WTC11 (cell line): ENCODE measurements around the gene CCL8. TPM values are rescaled to one million over a fixed set of nuclear protein-coding genes. Genes with fewer than 3 reads are reported as not detected.

Source experiments
- ATAC-seq: fragments of 200-7000 bp; cut with Tn5 transposase; 2 replicates; pipeline ENCODE4 v1.10.0; 2021; ENCODE audit warnings: mild to moderate bottlenecking, moderate library complexity
- CTCF ChIA-PET: fragments of 300-600 bp; sonication (Branson Sonifier 250); formaldehyde crosslinking; loops from one replicate; lab custom pipeline; 2021; ENCODE audit warnings: antibody characterized with exemption; lab: Charles Lee
- POLR2A ChIA-PET: fragments of 350-600 bp; sonication (Branson Sonifier 250); formaldehyde crosslinking; loops from one replicate; lab custom pipeline; 2021; ENCODE audit warnings: antibody characterized with exemption; lab: Charles Lee
- DNase-seq: peaks from one replicate; pipeline ENCODE4 v3.0.0; 2021; ENCODE audit warnings: low spot score
- H3K27ac Mint-ChIP-seq: 2 replicates; pipeline ENCODE4 v1.8.0; 2021; ENCODE audit warnings: mixed read lengths
- H3K27me3 Mint-ChIP-seq: 2 replicates; pipeline ENCODE4 v1.8.0; 2021; ENCODE audit warnings: low read depth, mild to moderate bottlenecking, moderate library complexity, mixed read lengths
- H3K36me3 Mint-ChIP-seq: 2 replicates; pipeline ENCODE4 v1.8.0; 2021; ENCODE audit warnings: mixed read lengths
- H3K4me1 Mint-ChIP-seq: 2 replicates; pipeline ENCODE4 v1.8.0; 2022; ENCODE audit warnings: mixed read lengths
- H3K4me3 Mint-ChIP-seq: 2 replicates; pipeline ENCODE4 v1.8.0; 2021; ENCODE audit warnings: mild to moderate bottlenecking, moderate library complexity, mixed read lengths
- H3K9me3 Mint-ChIP-seq: 2 replicates; pipeline ENCODE4 v1.8.0; 2021; ENCODE audit warnings: mixed read lengths
- ATF1 ChIP-seq: sonication (generic); formaldehyde crosslinking; IDR thresholded peaks from 2 replicates; pipeline ENCODE4 v1.8.1; 2023; ENCODE audit warnings: mild to moderate bottlenecking, moderate library complexity, missing genetic modification reagents
- ATF2 ChIP-seq: sonication (generic); formaldehyde crosslinking; IDR thresholded peaks from 2 replicates; pipeline ENCODE4 v1.8.1; 2022; ENCODE audit warnings: low read depth, missing genetic modification reagents, borderline replicate concordance
- CREB1 ChIP-seq: sonication (generic); formaldehyde crosslinking; IDR thresholded peaks from 2 replicates; pipeline ENCODE4 v1.8.0; 2023; ENCODE audit warnings: mild to moderate bottlenecking, missing genetic modification reagents
- CREM ChIP-seq: sonication (generic); formaldehyde crosslinking; IDR thresholded peaks from 2 replicates; pipeline ENCODE4 v1.8.1; 2022; ENCODE audit warnings: mild to moderate bottlenecking, missing genetic modification reagents, moderate library complexity
- ELF4 ChIP-seq: sonication (generic); formaldehyde crosslinking; IDR thresholded peaks from 2 replicates; pipeline ENCODE4 v1.8.1; 2022; ENCODE audit warnings: low read depth, mild to moderate bottlenecking, moderate library complexity, missing genetic modification reagents
- EMX1 ChIP-seq: fragments of 250-450 bp; sonication (Bioruptor Pico); IDR thresholded peaks from 2 replicates; pipeline ENCODE4 v1.8.0; 2021; ENCODE audit warnings: mild to moderate bottlenecking
- GABPB1 ChIP-seq: sonication (generic); formaldehyde crosslinking; IDR thresholded peaks from 2 replicates; pipeline ENCODE4 v1.8.1; 2023; ENCODE audit warnings: mild to moderate bottlenecking, missing genetic modification reagents
- GTF2I ChIP-seq: fragments of 250-450 bp; sonication (Bioruptor Pico); conservative IDR thresholded peaks from 2 replicates; pipeline ENCODE4 v1.4.0; 2021; ENCODE audit warnings: mild to moderate bottlenecking
- HMGA2 ChIP-seq: fragments of 250-450 bp; sonication (Bioruptor Pico); IDR thresholded peaks from 2 replicates; pipeline ENCODE4 v1.4.0; 2021; ENCODE audit warnings: mild to moderate bottlenecking, moderate library complexity
- IRF2 ChIP-seq: sonication (generic); formaldehyde crosslinking; IDR thresholded peaks from 2 replicates; pipeline ENCODE4 v1.8.0; 2022; ENCODE audit warnings: low read depth, missing genetic modification reagents, borderline replicate concordance
- JUN ChIP-seq: sonication (generic); formaldehyde crosslinking; IDR thresholded peaks from 2 replicates; pipeline ENCODE4 v1.8.0; 2023; ENCODE audit warnings: mild to moderate bottlenecking, missing genetic modification reagents
- MXD4 ChIP-seq: fragments of 250-450 bp; sonication (Bioruptor Pico); IDR thresholded peaks from 2 replicates; pipeline ENCODE4 v1.8.0; 2021; ENCODE audit warnings: mild to moderate bottlenecking, moderate library complexity, borderline replicate concordance
- NFATC4 ChIP-seq: fragments of 250-450 bp; sonication (Bioruptor Pico); IDR thresholded peaks from 2 replicates; pipeline ENCODE4 v1.9.0; 2021; ENCODE audit warnings: mild to moderate bottlenecking
- NR3C1 ChIP-seq: sonication (generic); formaldehyde crosslinking; conservative IDR thresholded peaks from 2 replicates; pipeline ENCODE4 v1.8.1; 2023; ENCODE audit warnings: low read depth, mild to moderate bottlenecking, missing genetic modification reagents
- OVOL2 ChIP-seq: fragments of 250-450 bp; sonication (Bioruptor Pico); IDR thresholded peaks from 2 replicates; pipeline ENCODE4 v1.9.0; 2021; ENCODE audit warnings: mild to moderate bottlenecking, borderline replicate concordance
- RELA ChIP-seq: sonication (generic); formaldehyde crosslinking; IDR thresholded peaks from 2 replicates; pipeline ENCODE4 v1.8.1; 2022; ENCODE audit warnings: missing genetic modification reagents, mild to moderate bottlenecking, borderline replicate concordance
- SMAD3 ChIP-seq: sonication (generic); formaldehyde crosslinking; IDR thresholded peaks from 2 replicates; pipeline ENCODE4 v1.8.0; 2022; ENCODE audit warnings: missing genetic modification reagents, mild to moderate bottlenecking, borderline replicate concordance
- SOX15 ChIP-seq: fragments of 250-450 bp; sonication (Bioruptor Pico); IDR thresholded peaks from 2 replicates; pipeline ENCODE4 v1.9.0; 2021; ENCODE audit warnings: mild to moderate bottlenecking
- SP1 ChIP-seq: sonication (generic); formaldehyde crosslinking; conservative IDR thresholded peaks from 2 replicates; pipeline ENCODE4 v1.8.1; 2022; ENCODE audit warnings: missing genetic modification reagents
- TEAD1 ChIP-seq: sonication (generic); formaldehyde crosslinking; IDR thresholded peaks from 2 replicates; pipeline ENCODE4 v1.8.0; 2022; ENCODE audit warnings: mild to moderate bottlenecking, missing genetic modification reagents
- ZNF121 ChIP-seq: sonication (generic); formaldehyde crosslinking; IDR thresholded peaks from 2 replicates; pipeline ENCODE4 v1.8.0; 2023; ENCODE audit warnings: missing genetic modification reagents
- ZNF219 ChIP-seq: sonication (generic); formaldehyde crosslinking; IDR thresholded peaks from 2 replicates; pipeline ENCODE4 v1.8.0; 2023; ENCODE audit warnings: missing genetic modification reagents, mild to moderate bottlenecking, borderline replicate concordance
- ZNF232 ChIP-seq: sonication (generic); formaldehyde crosslinking; IDR thresholded peaks from 2 replicates; pipeline ENCODE4 v1.8.0; 2022; ENCODE audit warnings: mild to moderate bottlenecking, missing genetic modification reagents
- ZNF423 ChIP-seq: fragments of 250-450 bp; sonication (Bioruptor Pico); IDR thresholded peaks from 2 replicates; pipeline ENCODE4 v2.1.2; 2022; ENCODE audit warnings: mild to moderate bottlenecking, moderate library complexity
- ZNF512 ChIP-seq: sonication (generic); formaldehyde crosslinking; IDR thresholded peaks from 2 replicates; pipeline ENCODE4 v1.8.1; 2022; ENCODE audit warnings: missing genetic modification reagents, borderline replicate concordance
- ZNF671 ChIP-seq: fragments of 250-450 bp; sonication (Bioruptor Pico); IDR thresholded peaks from 2 replicates; pipeline ENCODE4 v1.8.0; 2021; ENCODE audit warnings: mild to moderate bottlenecking
- total RNA-seq: library from RNA; stranded (reverse); gene quantifications from 3 replicates; pipeline ENCODE4 v1.2.3, GENCODE V29; 2021
- TF ChIP-seq, protein P1 (sequence below): sonication (generic); formaldehyde crosslinking; IDR thresholded peaks from 2 replicates; pipeline ENCODE4 v1.8.0; 2022; ENCODE audit warnings: mild to moderate bottlenecking, missing genetic modification reagents
- TF ChIP-seq, protein P2 (sequence below): sonication (generic); formaldehyde crosslinking; IDR thresholded peaks from 2 replicates; pipeline ENCODE4 v1.8.0; 2022; ENCODE audit warnings: mild to moderate bottlenecking, missing genetic modification reagents

Gene CCL8
- total RNA-seq, 1 experiment from 2014 or later: not detected

DNA sequence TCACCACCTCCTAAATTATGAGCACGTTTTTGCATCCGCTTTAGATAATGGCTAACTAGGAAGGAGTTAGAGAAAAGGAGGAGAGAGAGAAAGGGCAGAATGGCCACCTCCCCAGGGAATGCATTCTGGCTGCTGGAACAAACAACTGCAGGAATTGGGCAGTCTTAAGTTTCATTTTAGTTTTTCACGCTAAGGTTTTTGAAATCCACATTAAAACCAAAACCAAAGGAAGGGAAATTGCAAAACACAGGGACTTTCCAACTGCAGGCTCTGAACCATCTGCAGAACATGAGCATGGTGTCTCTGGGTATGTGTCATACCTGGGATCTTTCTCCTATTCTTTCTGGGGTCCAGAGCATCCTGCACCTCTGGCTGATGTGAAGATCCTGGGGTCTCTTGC lies 12.1 kb upstream of the CCL8 start (continued):
- TF ChIP-seq JUN (CRISPR knock-in tag): no peak
- no peak for TF ChIP-seq SP1 (CRISPR knock-in tag)
- no peak for TF ChIP-seq GTF2I (CRISPR knock-in tag)
- TF ChIP-seq ZNF121 (CRISPR knock-in tag): no peak
- no peak for TF ChIP-seq CREB1 (CRISPR knock-in tag)
- TF ChIP-seq ZNF219 (CRISPR knock-in tag): no peak
- TF ChIP-seq MXD4: no peak
- TF ChIP-seq RELA (CRISPR knock-in tag): no peak

GRCh38 chr17:34308371-34308770 lies 10.9 kb upstream of the CCL8 start:
- H3K36me3 Mint-ChIP-seq: no peaks in the 10 kb centered on the region
- H3K27me3 Mint-ChIP-seq: peaks cover 4% of the 10 kb centered on the region; the same call in 1 of the 2 replicates
- DNase-seq (no peak), ATAC-seq (no peak)
- TF ChIP-seq IRF2 (CRISPR knock-in tag): no peak
- no peak for TF ChIP-seq ZNF121 (CRISPR knock-in tag)
- no peak for TF ChIP-seq OVOL2 (CRISPR knock-in tag)
- no peak for TF ChIP-seq ELF4 (CRISPR knock-in tag)
- no peak for TF ChIP-seq ATF1 (CRISPR knock-in tag)
- TF ChIP-seq SMAD3: no peak
- no peak for TF ChIP-seq SP1 (CRISPR knock-in tag)
- TF ChIP-seq, protein P1, sequence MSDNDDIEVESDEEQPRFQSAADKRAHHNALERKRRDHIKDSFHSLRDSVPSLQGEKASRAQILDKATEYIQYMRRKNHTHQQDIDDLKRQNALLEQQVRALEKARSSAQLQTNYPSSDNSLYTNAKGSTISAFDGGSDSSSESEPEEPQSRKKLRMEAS (CRISPR knock-in tag): no peak
- no peak for TF ChIP-seq NR3C1 (CRISPR knock-in tag)
- no peak for TF ChIP-seq HMGA2
- no peak for TF ChIP-seq ATF2
- TF ChIP-seq EMX1: no peak
- POLR2A ChIA-PET: no interaction called here
- H3K4me3 Mint-ChIP-seq: no peak overlapping the region
- H3K27ac Mint-ChIP-seq: no peak overlapping the region
- H3K9me3 Mint-ChIP-seq: no peaks in the 10 kb centered on the region
- peaks cover 5% of the 10 kb centered on the region for H3K4me1 Mint-ChIP-seq
- CTCF ChIA-PET: interaction anchor here (1.1 to 12.7 kb wide), 3 partner anchors 53 to 137 kb away, joined by 5 to 166 read pairs (median 5); partner anchors contain the start of gene CCL1

DNA sequence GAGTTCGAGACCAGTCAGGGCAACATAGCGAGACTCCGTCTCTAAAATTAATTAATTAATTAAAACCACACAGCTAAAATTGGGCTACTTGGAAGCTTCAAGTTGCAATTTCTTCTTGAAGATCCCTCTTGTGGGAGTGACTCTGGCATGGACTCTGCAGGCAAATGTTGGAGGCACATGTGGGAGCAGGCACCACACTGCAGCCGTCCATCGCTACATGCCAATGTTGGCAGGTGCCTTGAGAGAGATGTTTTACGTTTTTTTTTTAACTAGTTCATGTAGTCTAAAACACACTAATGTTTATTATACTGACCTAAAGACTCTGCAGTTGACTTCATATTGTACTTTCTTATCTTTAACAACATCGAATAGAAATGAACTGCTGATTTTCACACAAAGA lies 7.9 kb upstream of the CCL8 start:
- peaks cover 5% of the 10 kb centered on the region for H3K4me1 Mint-ChIP-seq

GRCh38 chr17:34312080-34312479 lies 7.2 kb upstream of the CCL8 start:
- H3K36me3 Mint-ChIP-seq: no peaks in the 10 kb centered on the region
- no peak overlapping the region for H3K27ac Mint-ChIP-seq
- POLR2A ChIA-PET: no interaction called here
- no peaks in the 10 kb centered on the region for H3K9me3 Mint-ChIP-seq
- ATAC-seq (no peak), DNase-seq (no peak)
- no peak overlapping the region for H3K4me3 Mint-ChIP-seq
- CTCF ChIA-PET: interaction anchor here (12.7 kb wide), 1 partner anchor 49 kb away, joined by 166 read pairs; the partner anchor contains the start of gene CCL1
- peaks cover 18% of the 10 kb centered on the region for H3K27me3 Mint-ChIP-seq
- H3K4me1 Mint-ChIP-seq: no peaks in the 10 kb centered on the region
- no peak for TF ChIP-seq SP1 (CRISPR knock-in tag)
- no peak for TF ChIP-seq SMAD3
- TF ChIP-seq ZNF671: no peak
- no peak for TF ChIP-seq ZNF512 (CRISPR knock-in tag)
- TF ChIP-seq, protein P2, sequence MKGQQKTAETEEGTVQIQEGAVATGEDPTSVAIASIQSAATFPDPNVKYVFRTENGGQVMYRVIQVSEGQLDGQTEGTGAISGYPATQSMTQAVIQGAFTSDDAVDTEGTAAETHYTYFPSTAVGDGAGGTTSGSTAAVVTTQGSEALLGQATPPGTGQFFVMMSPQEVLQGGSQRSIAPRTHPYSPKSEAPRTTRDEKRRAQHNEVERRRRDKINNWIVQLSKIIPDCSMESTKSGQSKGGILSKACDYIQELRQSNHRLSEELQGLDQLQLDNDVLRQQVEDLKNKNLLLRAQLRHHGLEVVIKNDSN: no peak
- TF ChIP-seq CREM: no peak
- no peak for TF ChIP-seq CREB1 (CRISPR knock-in tag)
- TF ChIP-seq TEAD1 (CRISPR knock-in tag): no peak
- TF ChIP-seq NR3C1 (CRISPR knock-in tag): no peak
- TF ChIP-seq, protein P1 (CRISPR knock-in tag): no peak
- TF ChIP-seq ELF4 (CRISPR knock-in tag): no peak
- TF ChIP-seq GTF2I (CRISPR knock-in tag): no peak

More for the DNA sequence above, 7.9 kb upstream of the CCL8 start:
- CTCF ChIA-PET: interaction anchor here (12.7 kb wide), 1 partner anchor 50 kb away, joined by 166 read pairs; the partner anchor contains the start of gene CCL1
- H3K27me3 Mint-ChIP-seq: peaks cover 18% of the 10 kb centered on the region
- H3K36me3 Mint-ChIP-seq: no peaks in the 10 kb centered on the region
- POLR2A ChIA-PET: no interaction called here
- no peak overlapping the region for H3K4me3 Mint-ChIP-seq
- no peaks in the 10 kb centered on the region for H3K9me3 Mint-ChIP-seq
- H3K27ac Mint-ChIP-seq: no peak overlapping the region
- DNase-seq: no peak
- ATAC-seq: no peak
- TF ChIP-seq ZNF232 (CRISPR knock-in tag): no peak
- TF ChIP-seq JUN (CRISPR knock-in tag): no peak
- TF ChIP-seq, protein P2: no peak
- no peak for TF ChIP-seq NFATC4 (CRISPR knock-in tag)
- no peak for TF ChIP-seq ZNF423 (CRISPR knock-in tag)
- no peak for TF ChIP-seq GABPB1 (CRISPR knock-in tag)
- no peak for TF ChIP-seq ZNF219 (CRISPR knock-in tag)
- TF ChIP-seq SOX15 (CRISPR knock-in tag): no peak
